ENCODE results near the gene PRAMEF2. TPM values are rescaled to one million over a fixed set of nuclear protein-coding genes. Genes with fewer than 3 reads are reported as not detected.

Gene PRAMEF2
- total and polyA plus RNA-seq, 9 of the 15 experiments (the other 6 are each of a cell fraction or from before 2014, with no cell fraction given), result not detected

DNA sequence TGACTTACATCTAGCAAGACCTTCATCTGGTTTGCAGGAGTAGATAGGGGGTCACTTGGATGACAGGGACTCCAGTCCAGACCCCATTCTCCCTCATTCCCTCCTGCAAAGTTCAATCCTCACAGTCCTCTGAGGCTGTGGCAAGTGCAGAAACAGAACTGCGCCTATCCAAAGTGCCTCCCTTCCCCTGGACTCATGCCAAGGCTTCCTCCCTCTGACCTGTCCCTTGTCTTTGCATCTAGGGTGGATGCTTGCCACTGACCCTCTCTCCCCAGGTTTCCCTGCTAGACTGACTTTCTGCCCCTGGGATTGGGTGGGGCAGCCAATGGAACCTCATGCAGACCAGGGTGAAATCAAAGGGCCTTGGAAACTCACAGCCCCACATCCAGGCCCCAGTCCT is 47.0 kb upstream of the PRAMEF2 start:
- 30% methylated on average over 1 of the region's 1 CpG for WGBS (ENCODE audit: insufficient coverage, low coverage, missing lambda C conversion rate)
- Histone ChIP-seq H3K79me2 (ENCODE audit: control insufficient read depth, insufficient read depth, low read length) (no peaks in the 10 kb centered on the region), H3K4me3 (peak overlapping the region; percentile 14; the same call in 1 of the 2 replicates), H3K4me1 (replicated peaks in 1 of 2; ENCODE audit: control insufficient read depth in 2 of 2, insufficient read depth in 2 of 2, low read length in 2 of 2) (peaks cover 0 to 23% of the 10 kb centered on the region in 2 experiments; a peak in 2 of 5 replicates), H3K27me3 (ENCODE audit: control insufficient read depth in 2 of 2, insufficient read depth in 2 of 2, low read length in 2 of 2) (no peaks in the 10 kb centered on the region), H2AFZ (ENCODE audit: low read depth, low read length) (peak overlapping the region; percentile 79; the same call in 1 of the 2 replicates), H3K9me3 (replicated peaks; ENCODE audit: control insufficient read depth, insufficient read depth, low read depth, low read length) (no peaks in the 10 kb centered on the region), H3K9me1 (ENCODE audit: control insufficient read depth, insufficient read depth, low read length) (no peaks in the 10 kb centered on the region), H3K4me2 (ENCODE audit: insufficient read depth, low read length) (peak overlapping the region; percentile 66), H3K36me3 (ENCODE audit: control insufficient read depth, insufficient read depth, low read length) (no peaks in the 10 kb centered on the region), H4K20me1 (replicated peaks; ENCODE audit: control insufficient read depth, insufficient read depth, low read length) (no peaks in the 10 kb centered on the region), H3K27ac (ENCODE audit: extremely low read depth, low read depth, low read length) (no peak overlapping the region; the same call in 2 of the 3 replicates), H3K9ac (ENCODE audit: insufficient read depth in 1 of 2, low read depth in 2 of 2, low read length in 2 of 2) (0 out of 4 replicates have a peak overlapping the region, but pooled peaks of 1 of the 2 experiments have one; percentile 13)
- no TSS peak for BruUV-seq (replicated peaks)
- in situ Hi-C loops (cut with MboI) (no loop called here), intact Hi-C loops (cut with micrococcal nuclease) (no loop called here)
- no peak for FAIRE-seq
- TF ChIP-seq, protein P1, sequence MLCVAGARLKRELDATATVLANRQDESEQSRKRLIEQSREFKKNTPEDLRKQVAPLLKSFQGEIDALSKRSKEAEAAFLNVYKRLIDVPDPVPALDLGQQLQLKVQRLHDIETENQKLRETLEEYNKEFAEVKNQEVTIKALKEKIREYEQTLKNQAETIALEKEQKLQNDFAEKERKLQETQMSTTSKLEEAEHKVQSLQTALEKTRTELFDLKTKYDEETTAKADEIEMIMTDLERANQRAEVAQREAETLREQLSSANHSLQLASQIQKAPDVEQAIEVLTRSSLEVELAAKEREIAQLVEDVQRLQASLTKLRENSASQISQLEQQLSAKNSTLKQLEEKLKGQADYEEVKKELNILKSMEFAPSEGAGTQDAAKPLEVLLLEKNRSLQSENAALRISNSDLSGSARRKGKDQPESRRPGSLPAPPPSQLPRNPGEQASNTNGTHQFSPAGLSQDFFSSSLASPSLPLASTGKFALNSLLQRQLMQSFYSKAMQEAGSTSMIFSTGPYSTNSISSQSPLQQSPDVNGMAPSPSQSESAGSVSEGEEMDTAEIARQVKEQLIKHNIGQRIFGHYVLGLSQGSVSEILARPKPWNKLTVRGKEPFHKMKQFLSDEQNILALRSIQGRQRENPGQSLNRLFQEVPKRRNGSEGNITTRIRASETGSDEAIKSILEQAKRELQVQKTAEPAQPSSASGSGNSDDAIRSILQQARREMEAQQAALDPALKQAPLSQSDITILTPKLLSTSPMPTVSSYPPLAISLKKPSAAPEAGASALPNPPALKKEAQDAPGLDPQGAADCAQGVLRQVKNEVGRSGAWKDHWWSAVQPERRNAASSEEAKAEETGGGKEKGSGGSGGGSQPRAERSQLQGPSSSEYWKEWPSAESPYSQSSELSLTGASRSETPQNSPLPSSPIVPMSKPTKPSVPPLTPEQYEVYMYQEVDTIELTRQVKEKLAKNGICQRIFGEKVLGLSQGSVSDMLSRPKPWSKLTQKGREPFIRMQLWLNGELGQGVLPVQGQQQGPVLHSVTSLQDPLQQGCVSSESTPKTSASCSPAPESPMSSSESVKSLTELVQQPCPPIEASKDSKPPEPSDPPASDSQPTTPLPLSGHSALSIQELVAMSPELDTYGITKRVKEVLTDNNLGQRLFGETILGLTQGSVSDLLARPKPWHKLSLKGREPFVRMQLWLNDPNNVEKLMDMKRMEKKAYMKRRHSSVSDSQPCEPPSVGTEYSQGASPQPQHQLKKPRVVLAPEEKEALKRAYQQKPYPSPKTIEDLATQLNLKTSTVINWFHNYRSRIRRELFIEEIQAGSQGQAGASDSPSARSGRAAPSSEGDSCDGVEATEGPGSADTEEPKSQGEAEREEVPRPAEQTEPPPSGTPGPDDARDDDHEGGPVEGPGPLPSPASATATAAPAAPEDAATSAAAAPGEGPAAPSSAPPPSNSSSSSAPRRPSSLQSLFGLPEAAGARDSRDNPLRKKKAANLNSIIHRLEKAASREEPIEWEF (CRISPR knock-in tag; IDR thresholded peaks at IDR 0.05), result no peak
- peak; percentile 83 for TF ChIP-seq NFIC (IDR thresholded peaks at IDR 0.05)
- no peak for TF ChIP-seq ZNF384 (IDR thresholded peaks at IDR 0.05; ENCODE audit: low read depth, low read length)
- TF ChIP-seq, protein P2, sequence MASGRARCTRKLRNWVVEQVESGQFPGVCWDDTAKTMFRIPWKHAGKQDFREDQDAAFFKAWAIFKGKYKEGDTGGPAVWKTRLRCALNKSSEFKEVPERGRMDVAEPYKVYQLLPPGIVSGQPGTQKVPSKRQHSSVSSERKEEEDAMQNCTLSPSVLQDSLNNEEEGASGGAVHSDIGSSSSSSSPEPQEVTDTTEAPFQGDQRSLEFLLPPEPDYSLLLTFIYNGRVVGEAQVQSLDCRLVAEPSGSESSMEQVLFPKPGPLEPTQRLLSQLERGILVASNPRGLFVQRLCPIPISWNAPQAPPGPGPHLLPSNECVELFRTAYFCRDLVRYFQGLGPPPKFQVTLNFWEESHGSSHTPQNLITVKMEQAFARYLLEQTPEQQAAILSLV (tag; IDR thresholded peaks at IDR 0.05), result no peak
- no peak for TF ChIP-seq TCF3 (CRISPR knock-in tag; IDR thresholded peaks at IDR 0.05)
- peak; percentile 27 for TF ChIP-seq ZFP36 (IDR thresholded peaks at IDR 0.05; ENCODE audit: low read depth, low read length, partially characterized antibody)
- TF ChIP-seq CBX1 (IDR thresholded peaks at IDR 0.05; ENCODE audit: low read depth), result no peak
- CTCF ChIA-PET (ENCODE audit: low intra/inter-chr PET ratio), result no interaction called here
- POLR2A ChIA-PET, result no interaction called here
- DNase-seq (ENCODE audit: extremely low read depth in 1 of 4, low spot score in 3 of 4), result peak in 2 of 4 experiments; percentile 9 to 25
- ATAC-seq, result peak; percentile 19; the same call in 1 of the 3 replicates
